NCI-H1105 treated with DMSO at 0.1 percent for 48 hours (cell line): ENCODE measurements around the gene NBPF3.
"Not testable (repeated sequence)": the region's sequence is repeated elsewhere in the genome, so short reads cannot be mapped to it uniquely, and the experiment has no call there.

ENCODE experiments used
- DNase-seq: peaks from one replicate; lab custom pipeline; 2025; lab: John Stamatoyannopoulos, UW

NBPF3 gene

DNA sequence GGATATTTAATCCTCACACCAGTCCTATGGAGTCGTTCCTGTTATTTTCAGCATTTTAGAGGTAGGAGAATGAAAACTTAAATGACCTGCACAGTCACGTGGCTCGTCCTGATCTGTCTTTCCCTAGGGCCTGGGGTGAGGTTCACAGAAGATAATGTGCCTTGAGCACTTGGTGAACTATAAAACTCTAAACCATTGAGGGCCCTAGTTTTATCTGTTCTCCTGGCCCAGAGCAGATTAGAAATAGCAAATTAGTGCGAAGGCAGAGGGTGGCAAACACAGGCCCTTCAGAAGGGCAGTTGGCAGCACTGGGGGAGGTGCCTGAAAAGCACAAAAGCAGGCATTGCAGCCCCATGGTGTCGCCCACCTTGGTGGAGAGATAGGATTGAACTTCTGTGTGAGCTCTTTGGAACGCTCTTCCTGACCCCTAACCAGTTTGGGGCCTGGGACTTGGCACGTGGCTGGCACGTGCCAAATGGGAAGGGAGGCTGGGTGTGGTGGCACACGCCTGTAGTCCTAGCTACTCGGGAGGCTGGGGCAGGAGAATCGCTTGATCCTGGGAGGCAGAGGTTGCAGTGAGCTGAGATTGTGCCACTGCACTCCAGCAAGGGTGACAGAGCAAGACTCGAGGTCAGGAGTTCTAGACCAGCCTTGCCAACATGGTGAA lies 1.2 kb upstream of the NBPF3 start:
- DNase-seq: not testable (repeated sequence)

DNA sequence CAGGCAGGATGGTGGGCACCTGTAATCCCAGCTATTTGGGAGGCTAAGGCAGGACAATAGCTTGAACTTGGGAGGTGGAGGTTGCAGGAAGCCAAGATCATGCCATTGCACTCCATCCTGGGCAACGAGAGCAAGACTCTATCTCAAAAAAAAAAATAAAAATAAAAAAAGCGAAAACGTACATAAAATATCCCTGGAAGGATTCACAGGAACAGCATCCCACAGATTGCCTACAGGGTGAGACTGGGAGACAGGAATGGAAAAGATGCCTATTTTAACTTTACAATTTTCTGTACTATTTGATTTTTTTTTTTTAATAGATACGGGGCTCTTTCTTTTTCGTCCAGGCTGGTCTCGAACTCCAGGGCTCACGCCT lies 604 bp upstream of the NBPF3 start:
- DNase-seq: no peak

- DNase-seq: not testable (repeated sequence)
These were observed 741 bp downstream of the NBPF3 start for GRCh38 chr1:21440630-21441125.

DNA sequence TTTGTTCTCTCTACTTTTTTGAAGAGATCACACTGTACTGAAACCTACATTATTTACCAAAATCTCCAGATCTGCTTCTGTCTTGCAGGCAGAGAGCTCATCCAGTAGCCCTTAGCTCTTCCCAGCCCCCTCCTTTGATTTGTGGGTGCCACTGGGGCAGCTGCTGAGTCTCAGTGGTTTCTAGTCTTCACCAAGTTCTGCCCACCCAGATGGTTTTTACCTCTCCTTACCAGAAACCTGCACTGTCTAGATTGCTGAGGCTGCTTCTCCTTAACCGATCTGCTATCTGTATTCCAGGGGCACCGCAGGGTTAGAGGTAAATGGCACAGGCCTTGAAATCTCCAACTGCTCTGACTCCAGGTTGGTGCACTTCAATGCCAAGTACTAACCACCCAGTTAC lies 6.7 kb downstream of the NBPF3 start:
- DNase-seq: not testable (repeated sequence)

DNA sequence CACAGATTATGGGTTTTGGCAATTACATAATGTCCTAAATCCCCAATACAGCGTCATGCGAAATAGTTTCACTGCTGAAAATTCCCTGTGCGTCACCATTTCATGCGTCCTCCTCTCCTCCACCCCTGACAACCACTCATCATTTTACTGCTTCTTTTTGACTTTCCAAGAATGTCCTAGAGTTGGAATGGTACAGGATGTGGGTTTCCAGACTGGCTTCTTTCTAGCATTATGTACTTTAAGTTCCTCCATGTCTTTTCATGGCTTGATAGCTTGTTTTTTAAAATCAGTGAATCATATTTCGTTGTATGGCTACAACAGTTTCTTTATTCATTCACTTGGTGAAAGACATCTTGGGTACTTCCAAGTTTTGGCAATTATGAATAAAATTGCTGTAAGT lies 7.4 kb downstream of the NBPF3 start:
- no peak for DNase-seq

DNA sequence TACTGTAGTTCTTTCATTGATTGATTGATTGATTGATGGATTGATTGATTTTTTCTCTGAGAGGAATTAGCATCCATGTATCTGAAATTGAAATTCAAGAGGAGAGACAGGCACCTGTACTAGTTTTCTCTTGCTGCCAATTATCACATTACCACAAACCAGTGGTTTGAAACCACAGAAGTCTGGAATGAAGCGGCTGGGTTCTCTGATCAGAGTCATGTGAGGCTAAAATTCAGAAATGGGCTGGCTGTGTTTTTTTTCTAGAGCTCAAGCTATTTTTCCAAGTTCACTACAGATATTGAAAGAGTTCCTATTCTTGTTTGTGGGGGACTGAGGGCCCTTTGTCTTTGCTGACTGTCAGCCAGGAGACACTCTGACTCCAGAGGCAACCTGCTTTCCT lies 10.0 kb downstream of the NBPF3 start:
- no peak for DNase-seq

GRCh38 chr1:21451212-21451611 lies 11.3 kb downstream of the NBPF3 start:
- DNase-seq: no peak

- DNase-seq: no peak
These were observed 12.1 kb downstream of the NBPF3 start for GRCh38 chr1:21451981-21452411.

DNA sequence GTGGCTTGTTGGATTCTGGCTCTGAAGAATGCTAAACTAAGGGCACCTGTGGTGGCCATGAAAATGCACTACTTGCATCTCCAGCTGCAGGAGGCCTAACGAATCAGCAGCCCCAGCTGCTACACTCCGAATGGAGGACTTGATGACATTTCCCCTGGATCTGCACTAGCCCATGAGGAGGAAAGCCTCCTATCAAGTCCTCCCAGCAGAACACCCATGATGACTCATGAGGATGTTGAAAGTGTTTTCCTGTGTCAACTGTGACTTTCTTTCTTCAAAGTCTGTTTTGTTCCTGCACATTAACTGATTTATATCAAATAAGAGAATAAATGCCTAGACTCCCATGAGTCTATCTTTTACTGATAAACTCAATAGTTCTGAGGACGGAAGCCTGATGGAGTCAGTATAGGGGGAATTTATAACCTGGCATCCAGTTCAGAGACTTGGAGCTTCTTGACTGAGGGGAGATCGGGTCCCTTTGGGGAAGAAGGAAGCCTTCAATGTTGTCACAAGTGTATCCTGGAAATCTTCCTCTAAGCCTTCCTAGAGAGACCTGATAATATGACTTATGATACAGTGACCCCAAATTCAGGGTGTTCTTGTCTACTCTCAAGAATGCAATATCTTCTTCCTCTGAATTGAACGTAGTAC lies 14.2 kb downstream of the NBPF3 start:
- not testable (repeated sequence) for DNase-seq

- DNase-seq: not testable (repeated sequence)
These were observed 15.0 kb downstream of the NBPF3 start for GRCh38 chr1:21454904-21455303.

- no peak for DNase-seq
These were observed 17.7 kb downstream of the NBPF3 start for GRCh38 chr1:21457654-21458053.

GRCh38 chr1:21465127-21465526 lies 25.2 kb downstream of the NBPF3 start:
- not testable (repeated sequence) for DNase-seq

DNA sequence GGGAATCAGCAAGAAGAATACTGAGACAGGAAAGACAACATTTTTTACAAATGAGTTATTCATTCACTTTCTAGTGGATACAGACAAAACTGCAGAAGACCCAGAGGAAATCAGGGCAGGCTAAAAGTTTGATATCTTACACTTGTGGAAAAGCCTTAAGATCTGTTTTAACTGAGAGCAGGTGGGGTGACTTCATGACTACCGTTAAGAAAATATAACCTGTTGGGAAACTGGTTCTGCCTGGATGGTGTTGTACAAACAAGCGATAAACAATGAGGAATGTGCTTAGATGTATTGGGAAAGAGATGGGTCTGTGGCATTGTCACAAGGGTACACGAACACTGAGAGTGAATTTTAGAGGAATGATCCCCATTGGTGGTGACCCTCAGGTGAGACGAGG lies 28.0 kb downstream of the NBPF3 start:
- DNase-seq: not testable (repeated sequence)

- no peak for DNase-seq
These were observed 28.7 kb downstream of the NBPF3 start for GRCh38 chr1:21468599-21468998.

DNA sequence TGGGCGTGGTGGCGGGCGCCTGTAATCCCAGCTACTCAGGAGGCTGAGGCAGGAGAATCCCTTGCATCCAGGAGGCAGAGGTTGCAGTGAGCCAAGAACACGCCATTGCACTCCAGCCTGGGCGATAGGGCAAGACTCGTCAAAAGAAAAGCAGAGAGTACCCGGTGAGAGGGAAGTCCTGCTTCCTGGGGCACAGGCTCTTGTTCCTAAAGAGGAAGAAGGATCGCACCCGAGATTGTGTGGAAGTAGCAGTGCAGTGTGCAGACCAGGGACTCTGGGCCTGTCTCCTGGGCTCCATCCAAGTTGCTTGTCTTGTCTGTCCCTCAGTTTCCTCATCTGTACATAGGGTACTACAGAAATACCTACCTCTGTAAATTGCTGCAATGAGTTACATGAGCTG lies 29.6 kb downstream of the NBPF3 start:
- DNase-seq: no peak

DNA sequence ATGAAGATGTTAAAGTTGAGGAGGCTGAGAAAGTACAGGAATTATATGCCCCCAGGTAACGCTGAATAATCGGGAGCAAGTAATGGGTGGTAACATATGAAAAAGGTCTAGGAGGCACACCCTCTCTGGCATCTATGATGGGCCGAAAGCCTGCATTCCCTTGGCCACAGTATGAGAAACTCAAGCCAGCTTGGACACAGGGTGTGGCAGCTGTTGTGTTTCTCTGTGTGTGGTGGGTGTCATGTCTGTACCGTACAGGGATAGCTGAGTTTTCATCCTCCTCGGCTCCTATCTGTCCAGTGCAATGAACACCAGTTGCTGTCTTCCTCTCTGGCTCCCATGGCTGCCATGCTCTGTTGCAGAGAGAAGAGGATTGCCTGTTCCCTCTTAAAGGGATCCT lies 32.9 kb downstream of the NBPF3 start:
- DNase-seq: no peak

- DNase-seq: no peak
These were observed 38.4 kb downstream of the NBPF3 start for GRCh38 chr1:21478356-21478755.

DNA sequence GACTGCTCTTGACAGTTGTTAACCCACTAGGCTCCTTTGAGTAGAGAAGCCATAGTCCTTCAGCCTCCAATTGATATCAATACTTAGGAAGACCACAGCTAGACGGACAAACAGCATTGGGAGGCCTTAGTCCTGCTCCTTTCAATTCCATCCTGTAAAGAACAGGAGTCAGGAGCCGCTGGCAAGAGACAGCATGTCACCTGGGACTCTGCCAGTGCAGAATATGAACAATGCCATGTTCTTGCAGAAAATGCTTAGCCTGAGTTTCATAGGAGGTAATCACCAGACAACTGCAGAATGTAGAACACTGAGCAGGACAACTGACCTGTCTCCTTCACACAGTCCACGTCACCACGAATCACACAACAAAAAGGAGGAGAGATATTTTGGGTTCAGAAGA lies 43.9 kb downstream of the NBPF3 start:
- DNase-seq: not testable (repeated sequence)

DNA sequence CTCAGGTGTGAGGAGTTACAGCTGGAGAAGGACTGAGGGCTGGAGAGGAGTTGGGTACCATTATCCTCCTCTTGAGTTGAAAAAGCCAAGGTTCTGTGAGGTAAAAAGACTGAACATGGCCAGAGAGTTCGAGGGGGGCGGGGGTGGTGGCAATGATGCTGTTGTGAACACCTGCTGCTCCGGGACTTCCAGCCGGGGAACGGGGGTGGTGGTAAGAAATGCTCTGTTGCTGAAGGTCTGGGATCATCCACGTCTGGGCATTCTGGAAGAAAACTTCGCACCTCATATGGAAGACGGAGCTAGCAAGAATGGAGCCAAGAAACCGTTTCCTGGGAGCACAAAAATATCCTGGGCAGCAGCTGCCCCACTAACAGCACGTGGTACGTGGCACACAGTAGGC lies 49.2 kb downstream of the NBPF3 start:
- DNase-seq: no peak

GRCh38 chr1:21490774-21491487 lies 51.0 kb downstream of the NBPF3 start:
- peak; percentile 6 for DNase-seq

DNA sequence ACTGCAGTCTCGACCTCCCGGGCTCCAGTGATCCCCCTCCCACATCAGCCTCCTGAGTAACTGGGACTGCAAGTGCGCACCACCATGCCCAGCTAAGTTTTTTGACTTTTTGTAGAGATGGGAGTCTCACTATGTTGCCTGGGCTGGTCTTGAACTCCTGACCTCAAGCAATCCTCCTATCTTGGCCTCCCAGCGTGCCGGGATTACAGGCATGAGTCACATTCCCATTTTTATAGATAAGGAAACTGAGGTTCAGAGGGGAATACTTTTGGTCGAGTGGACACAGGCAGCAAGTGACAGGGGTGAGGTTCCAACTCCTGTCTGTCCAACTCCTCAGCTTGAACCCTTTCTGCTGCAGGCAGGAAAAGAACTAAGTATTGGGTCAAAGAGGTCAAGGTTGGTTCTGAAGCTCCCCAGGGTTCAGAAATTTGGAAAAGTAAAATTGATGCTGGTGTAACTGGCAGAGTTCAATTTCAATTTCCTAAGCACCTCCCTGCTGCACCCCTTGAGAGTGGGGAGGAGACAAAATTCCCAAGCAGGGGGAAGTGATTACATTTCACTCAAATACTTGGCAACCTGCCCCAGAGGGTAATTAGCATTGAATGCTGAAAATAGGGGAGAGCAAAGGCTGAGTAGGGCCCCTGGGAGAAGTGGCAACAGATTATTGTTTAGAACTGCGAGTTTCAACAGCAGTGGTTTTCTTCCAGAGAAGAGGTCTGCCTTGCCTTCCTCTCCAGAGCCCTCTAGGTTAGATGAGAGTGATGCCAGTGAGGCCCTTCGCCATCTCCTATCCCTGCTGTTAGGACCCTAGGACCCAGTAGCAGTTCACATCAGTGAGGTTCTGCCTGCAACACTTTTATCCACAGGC lies 51.8 kb downstream of the NBPF3 start:
- peak; percentile 92 for DNase-seq

DNA sequence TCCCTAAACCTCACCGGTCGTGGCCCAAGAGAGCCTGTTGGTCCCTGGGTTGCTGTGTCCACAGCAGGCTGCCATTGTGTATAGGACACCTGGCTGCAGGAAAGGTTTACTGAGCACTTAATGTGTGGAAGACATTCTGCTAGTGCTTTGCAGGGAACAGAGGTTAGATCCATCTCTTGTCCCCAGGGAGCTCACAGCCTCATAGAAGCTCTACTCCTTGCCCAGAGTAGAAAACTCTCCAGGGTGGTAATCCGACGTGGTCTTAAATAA lies 52.4 kb downstream of the NBPF3 start:
- DNase-seq: no peak
